ENCODE results near the gene TLR6. TPM values are rescaled to one million over a fixed set of nuclear protein-coding genes. Genes with fewer than 3 reads are reported as not detected.

The TLR6 gene, protein sequence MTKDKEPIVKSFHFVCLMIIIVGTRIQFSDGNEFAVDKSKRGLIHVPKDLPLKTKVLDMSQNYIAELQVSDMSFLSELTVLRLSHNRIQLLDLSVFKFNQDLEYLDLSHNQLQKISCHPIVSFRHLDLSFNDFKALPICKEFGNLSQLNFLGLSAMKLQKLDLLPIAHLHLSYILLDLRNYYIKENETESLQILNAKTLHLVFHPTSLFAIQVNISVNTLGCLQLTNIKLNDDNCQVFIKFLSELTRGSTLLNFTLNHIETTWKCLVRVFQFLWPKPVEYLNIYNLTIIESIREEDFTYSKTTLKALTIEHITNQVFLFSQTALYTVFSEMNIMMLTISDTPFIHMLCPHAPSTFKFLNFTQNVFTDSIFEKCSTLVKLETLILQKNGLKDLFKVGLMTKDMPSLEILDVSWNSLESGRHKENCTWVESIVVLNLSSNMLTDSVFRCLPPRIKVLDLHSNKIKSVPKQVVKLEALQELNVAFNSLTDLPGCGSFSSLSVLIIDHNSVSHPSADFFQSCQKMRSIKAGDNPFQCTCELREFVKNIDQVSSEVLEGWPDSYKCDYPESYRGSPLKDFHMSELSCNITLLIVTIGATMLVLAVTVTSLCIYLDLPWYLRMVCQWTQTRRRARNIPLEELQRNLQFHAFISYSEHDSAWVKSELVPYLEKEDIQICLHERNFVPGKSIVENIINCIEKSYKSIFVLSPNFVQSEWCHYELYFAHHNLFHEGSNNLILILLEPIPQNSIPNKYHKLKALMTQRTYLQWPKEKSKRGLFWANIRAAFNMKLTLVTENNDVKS
- under 1 TPM; 0.53 to 1.00 (median 0.57) TPM for polyA plus RNA-seq (ENCODE audit: insufficient read length in 3 of 3)
- long read RNA-seq, donor 1: 0 reads
- long read RNA-seq, donor 2: 0 reads
- long read RNA-seq, donor 3, partial matches to known transcripts: 0 of 1 reads
- long read RNA-seq, donor 3, other reads (novel, unspliced or antisense): 0 of 1 reads
- long read RNA-seq, donor 4: 0 reads
- long read RNA-seq, donor 5: 0 reads
- long read RNA-seq, donor 6: 0 reads
- long read RNA-seq, donor 7: 0 reads
- long read RNA-seq, donor 8: 0 reads
- long read RNA-seq, donor 9: 0 reads
- long read RNA-seq, donor 10: 0 reads
- long read RNA-seq, donor 11: 0 reads
- long read RNA-seq, donor 12, full-length matches to known transcripts: 1 of 1 reads
- long read RNA-seq, donor 12, partial matches to known transcripts: 0 of 1 reads
- long read RNA-seq, donor 12, other reads (novel, unspliced or antisense): 0 of 1 reads
- long read RNA-seq, donor 13: 0 reads
- long read RNA-seq, donor 14: 0 reads
- long read RNA-seq, donor 15: 0 reads
- long read RNA-seq, donor 16: 0 reads

GRCh38 chr4:38856524-38857337 is at the start of gene TLR6:
Gene TLR6, minus strand, starts transcription at chr4:38856817. Its CDS starts 27,344 bp downstream, at chr4:38829473.
- DNase-seq (ENCODE audit: extremely low read depth in 1 of 11, low read depth in 9 of 11, low spot score in 4 of 11): peak in 5 of 11 donors; percentile 13 to 48 (median 23)

DNA sequence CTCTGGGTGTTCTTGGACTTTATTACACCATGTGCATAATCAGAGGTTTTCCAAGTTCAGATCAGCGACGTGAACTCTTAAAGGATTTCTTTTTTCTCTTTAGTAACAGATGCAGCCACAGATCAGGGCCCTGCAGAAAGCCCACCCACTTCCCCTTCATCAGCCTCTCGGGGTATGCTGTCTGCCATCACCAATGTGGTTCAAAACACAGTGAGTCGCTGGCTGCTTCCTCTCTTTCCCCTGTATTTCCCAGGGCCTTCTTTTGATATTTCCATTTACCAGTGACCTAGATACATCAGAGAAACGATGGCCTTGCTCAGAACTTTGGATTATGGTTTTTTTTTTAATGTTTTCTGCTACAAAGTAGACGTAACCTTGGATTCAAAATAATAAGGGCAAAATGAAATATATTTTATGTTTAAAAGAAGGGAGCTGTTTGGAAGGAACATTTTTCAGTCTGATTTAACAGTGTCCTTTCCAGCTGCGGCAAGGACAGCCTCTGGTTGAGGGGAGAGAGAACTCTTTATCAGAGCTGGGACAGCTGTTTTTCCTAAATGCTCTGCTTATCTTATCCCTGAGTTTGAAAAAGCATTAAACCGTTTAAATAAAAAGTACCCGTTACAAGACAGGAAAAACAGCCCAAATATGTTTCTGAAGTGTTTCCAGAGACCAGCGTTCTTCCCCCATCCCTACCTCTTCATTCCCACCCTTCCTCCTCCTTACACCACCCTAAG is 49.2 kb upstream of the TLR6 start:
- DNase-seq (ENCODE audit: extremely low read depth in 1 of 11, low read depth in 9 of 11, low spot score in 4 of 11): peak in 2 of 11 donors; percentile 30 to 39

- DNase-seq (ENCODE audit: extremely low read depth in 1 of 11, low read depth in 9 of 11, low spot score in 4 of 11): no peak
Observed at GRCh38 chr4:38904682-38905081, 48.1 kb upstream of the TLR6 start.

DNA sequence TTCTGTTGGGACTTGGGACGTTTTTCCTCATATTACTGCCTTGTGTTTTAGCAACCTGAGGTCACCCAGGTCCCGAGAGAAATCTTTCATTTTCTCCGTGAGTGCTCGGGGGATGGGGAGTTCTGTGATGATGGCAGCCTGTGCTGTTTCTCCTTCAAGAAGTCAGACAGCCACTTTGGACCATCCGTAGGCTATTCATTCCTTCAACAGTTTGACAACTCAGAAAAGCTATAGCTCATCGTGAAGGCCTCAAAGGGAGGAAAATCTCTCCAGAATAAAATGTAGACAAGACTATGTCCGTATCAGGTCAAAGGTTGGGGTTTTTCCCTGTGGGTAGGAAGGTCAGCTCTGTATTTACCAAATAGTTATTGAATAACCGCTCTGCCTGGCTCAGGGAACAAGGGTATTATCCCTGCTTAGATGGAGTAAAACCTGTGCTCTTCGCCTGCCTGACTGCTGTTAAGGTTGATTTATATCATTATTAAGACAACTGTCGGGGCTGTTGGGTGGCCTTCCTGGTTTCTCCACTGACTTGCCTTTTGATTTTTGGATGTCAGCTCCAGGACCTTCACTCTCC is 47.6 kb upstream of the TLR6 start:
- no peak for DNase-seq (ENCODE audit: extremely low read depth in 1 of 11, low read depth in 9 of 11, low spot score in 4 of 11)

- no peak for DNase-seq (ENCODE audit: extremely low read depth in 1 of 11, low read depth in 9 of 11, low spot score in 4 of 11)
Observed at GRCh38 chr4:38902695-38903094, 46.1 kb upstream of the TLR6 start.

DNA sequence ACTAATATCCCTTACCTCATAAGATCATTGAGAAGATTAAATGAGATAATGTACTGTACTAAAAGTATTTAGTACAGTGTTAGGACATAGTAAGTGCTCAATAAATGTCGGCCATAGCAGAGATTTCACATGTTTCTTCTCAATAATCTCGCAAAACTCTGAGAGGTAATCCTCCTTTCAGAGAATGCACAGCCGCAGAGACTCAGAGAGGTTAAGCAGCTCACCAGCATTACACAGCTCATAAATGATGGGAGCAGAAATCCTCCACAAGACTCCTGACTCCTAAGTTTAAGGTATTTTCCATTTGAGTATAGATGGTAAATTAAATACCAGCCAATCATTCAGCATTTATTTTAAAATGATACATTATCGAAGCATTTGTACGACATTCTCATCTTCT is 45.6 kb upstream of the TLR6 start:
- no peak for DNase-seq (ENCODE audit: extremely low read depth in 1 of 11, low read depth in 9 of 11, low spot score in 4 of 11)

DNA sequence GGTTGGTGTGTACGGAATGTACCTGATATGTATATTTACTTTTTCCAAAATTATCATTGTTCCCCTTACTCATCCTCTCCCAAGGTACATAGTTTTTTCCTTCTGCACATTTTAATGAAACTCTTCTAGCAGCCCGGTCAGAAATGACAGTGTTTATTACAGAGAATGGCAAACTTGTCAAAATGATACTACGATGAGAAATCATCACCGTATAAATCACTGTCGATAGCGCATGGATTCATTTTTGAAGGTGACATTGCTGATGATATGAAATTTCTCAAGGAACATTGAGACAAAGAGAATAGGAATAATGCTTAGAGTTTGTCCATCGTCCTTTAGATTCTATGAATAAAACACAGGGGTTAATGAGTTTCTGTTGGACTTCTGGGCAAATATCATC is 41.6 kb upstream of the TLR6 start:
- no peak for DNase-seq (ENCODE audit: extremely low read depth in 1 of 11, low read depth in 9 of 11, low spot score in 4 of 11)

DNA sequence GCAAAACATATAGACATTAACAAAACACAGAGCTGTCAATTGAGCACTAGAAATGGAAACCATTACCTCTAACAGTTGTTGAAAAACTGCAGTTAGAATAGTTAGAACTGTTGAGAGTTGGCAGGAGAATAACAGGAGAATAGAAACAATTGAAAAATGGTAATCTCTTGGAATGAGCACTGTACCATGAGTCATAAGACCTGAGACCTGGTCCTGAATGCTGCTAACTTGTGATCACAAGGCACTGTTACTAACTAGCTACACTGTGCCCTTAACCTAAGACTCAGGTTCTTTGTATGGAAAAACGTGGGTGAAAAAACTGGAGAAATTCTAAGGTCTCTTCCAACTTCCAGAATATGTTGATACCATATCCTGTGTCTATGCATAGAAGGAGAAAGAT is 40.3 kb upstream of the TLR6 start:
- no peak for DNase-seq (ENCODE audit: extremely low read depth in 1 of 11, low read depth in 9 of 11, low spot score in 4 of 11)

DNA sequence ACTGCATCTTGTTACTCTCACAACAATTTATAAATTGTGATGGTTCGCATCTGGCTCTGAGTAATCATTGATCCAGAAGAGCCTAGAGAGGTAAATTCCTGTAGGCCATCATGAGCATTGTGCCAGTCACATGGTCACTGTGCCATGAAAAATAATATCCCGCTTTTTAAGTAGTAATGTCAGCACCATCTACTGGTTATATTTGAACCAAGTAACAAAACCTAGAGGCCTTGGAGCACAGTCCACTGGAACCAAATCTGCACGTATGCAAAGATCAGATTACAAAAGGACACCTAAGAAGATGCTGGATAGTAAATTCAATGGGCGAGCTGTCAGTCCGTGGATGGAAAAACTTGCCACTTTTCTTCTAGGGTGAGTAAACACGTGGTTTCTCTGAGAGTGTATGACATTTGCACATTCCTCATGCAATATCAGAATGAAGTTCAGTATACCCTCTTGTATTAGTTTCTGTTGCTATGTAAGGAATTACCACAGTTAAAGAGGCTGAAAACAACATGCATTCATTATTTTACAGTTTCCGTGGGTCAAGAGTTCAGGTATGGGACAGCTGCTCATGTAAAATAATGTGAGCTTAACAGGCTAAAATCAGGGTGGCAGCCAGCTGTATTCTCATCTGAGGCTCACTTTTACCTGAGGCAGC is 37.8 kb upstream of the TLR6 start:
- DNase-seq (ENCODE audit: extremely low read depth in 1 of 11, low read depth in 9 of 11, low spot score in 4 of 11): no peak

DNA sequence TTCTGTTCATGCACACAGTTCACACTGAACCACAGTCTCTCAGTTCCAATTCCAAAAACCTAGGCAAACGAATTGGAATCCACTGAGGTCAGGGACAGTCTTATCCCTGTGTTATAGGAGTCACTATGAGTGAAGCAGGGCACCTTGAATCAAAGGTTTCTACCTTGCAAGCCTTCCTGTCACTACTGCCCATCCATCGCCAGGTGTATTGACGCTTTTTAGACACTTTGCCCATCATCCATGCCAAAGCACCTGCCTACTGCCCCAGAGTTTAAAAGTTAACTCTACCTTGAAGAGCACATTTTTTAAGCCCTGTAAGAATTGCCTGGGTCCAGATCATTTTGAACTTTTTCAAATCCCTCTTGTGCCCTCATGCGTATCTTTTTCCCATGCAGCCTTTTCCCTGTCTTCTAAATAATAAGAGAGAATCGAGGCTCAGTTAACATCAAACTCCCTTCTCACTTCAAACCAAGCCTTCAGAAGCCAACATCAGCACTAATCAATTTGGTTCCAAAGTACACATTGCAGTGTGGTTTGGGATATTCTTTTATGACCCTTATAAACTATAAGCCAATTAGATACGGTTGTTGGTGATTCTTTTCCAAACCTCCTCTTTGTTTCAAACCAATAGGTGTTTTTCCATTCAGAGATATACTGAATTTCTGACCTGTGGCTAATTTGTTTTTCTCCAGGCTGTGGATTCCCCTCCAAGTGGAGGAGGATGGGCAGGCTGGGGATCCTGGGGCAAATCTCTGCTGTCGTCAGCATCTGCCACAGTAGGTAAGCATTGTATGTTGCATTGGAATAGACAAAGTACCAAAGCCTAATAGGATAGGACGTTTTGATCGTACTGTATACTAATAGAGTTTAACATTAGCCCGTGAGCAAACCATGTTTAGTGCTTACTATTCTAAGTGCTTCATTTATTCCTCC is 34.7 kb upstream of the TLR6 start:
- no peak for DNase-seq (ENCODE audit: extremely low read depth in 1 of 11, low read depth in 9 of 11, low spot score in 4 of 11)

DNA sequence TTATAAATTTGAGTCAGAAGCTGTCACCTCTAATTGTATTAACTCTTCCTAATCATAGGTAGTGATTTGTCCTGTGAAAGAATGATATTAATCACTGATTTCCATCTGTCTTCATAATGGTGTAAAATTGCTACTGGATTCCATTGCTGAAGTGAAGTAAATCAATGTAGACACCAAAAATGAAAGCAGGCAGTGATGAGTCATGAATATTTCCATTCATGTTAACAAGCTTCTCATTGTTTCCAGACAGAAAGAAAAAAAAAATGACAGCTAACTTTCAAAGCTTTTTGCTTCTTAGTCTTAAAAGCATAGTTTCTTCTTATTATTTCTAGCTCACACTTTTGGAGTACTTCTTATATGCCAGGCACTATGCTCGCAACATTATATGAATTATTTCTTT is 32.5 kb upstream of the TLR6 start:
- DNase-seq (ENCODE audit: extremely low read depth in 1 of 11, low read depth in 9 of 11, low spot score in 4 of 11): no peak

DNA sequence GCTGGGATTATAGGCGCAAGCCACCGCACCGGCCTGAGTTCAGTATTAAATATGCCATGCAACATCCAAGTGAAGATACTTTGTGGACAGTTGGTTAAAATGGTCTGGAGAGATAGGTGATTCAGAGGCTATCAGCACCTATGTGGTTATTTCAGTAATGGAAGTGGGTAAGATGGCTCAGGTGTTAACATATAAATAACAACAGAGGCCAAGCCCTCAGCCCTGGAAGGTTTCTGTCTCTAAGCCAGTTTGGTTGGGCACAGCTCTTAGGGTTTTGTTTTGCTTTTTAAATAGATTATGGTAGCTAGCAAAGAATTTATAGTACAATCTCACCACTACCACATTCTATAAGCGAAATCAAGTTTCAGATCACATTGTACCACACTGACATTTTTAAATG is 27.6 kb upstream of the TLR6 start:
- DNase-seq (ENCODE audit: extremely low read depth in 1 of 11, low read depth in 9 of 11, low spot score in 4 of 11): no peak

DNA sequence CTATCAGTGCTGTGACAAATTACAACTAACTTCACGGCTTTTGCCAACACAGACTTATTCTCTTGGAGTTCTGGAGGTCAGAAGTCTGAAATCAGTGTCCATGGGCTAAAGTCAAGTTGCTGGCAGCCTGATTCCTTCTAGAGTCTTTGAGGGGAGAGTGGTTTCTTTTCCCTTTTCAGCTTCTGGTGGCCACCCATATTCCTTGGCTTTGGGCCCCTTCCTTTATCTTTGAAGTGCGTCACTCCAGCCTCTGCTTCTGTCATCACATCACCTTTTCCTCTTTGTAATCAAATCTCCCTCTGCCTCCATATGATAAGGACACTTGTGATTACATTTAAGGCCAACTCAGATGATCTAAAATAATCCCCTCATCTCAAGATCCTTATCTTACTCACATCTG is 20.0 kb upstream of the TLR6 start:
- no peak for DNase-seq (ENCODE audit: extremely low read depth in 1 of 11, low read depth in 9 of 11, low spot score in 4 of 11)

DNA sequence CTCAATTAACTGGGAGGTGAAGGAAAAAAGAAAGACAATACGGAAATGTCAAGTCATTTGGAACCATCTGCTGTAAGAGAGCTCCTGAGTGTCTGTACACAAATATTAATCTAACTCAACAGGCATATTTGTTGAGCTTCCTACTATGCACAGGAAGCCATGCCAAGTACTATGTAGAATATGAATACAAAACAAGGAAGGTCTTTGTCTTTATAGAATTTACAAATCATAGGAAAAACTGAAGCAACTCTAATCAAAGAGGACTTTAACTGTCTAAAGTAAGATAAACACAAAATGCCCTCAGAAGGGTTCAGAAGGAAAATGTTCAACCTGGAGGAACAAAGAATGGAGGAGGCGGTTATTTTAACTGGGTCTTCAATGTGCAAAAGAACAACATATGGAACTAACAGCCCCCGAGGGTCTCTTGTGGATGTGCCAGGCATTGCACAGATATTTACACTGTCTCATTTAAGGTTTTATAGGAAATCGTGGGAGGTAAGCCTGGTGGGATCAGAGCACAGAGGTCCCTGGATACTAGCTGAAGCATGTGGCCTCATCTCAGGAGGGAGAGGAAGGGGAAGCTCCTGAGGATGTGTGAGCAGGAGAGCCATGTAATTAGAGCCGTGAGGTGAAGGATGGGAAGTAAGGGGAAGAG is 16.8 kb upstream of the TLR6 start:
- no peak for DNase-seq (ENCODE audit: extremely low read depth in 1 of 11, low read depth in 9 of 11, low spot score in 4 of 11)

DNA sequence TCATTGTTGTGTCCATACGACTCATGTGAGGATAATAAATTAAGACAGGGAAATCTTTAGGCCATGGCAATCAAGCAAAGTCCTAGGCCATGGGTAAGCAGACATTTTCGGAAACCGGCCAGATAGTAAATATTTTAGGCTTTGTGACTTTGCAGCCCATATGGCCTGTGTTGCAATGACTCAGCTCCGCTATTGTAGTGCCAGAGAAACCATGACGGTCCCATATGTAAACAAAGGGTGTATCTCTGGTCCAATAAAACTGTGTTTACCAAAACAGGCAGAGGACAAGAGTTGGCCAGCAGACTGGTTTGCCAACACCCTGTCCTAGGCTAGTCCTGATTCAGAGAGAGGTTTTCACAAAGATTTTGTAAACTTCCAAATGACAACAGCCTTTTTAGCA is 16.0 kb upstream of the TLR6 start:
- DNase-seq (ENCODE audit: extremely low read depth in 1 of 11, low read depth in 9 of 11, low spot score in 4 of 11): no peak

DNA sequence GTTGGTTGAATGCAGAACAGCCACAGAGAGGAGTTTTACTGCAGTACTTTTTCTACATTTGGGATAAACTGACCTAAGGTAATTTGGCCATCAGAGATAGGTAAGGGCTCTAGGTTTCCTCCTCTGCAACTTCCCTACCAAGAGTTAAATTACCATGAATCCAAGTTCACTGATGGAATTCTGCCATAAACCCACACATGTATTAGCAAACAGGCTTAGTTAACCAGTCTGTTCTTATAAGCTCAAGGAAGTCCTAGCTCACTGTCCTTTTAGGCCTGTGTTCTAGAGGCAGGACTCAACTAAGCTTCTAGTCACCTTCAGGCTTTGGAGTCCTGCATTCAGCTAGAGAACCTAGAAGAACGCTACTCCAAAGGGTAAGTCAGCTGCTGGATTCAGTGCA is 15.0 kb upstream of the TLR6 start:
- no peak for DNase-seq (ENCODE audit: extremely low read depth in 1 of 11, low read depth in 9 of 11, low spot score in 4 of 11)
